T1000 (cell line): ENCODE results near the gene SRGAP3.
A peak's percentile ranks its signal among the peaks of the same experiment; 100 is the strongest.

ENCODE experiments used
- DNase-seq: peaks from one replicate; lab custom pipeline; 2025; ENCODE audit warnings: mixed read lengths; lab: John Stamatoyannopoulos, UW

SRGAP3 gene

DNA sequence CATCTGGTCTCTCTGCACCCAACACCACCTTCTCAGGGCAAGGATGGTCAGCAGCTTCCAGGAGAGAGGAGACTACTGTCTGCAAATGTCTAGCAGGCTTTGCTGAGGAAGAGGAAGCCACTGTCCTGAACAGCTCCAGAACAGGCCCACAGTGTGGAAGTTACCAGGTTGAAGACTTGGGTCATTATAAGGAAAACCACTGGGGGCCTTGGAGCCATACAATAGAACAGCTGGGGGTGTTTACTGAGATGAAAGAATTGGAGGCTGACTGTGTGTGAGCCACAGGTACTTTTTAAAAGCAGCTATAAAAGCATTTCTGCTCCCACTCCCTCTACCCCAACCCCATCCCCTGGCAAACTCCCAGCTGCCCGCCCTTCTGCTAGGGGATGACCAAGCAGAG lies 24.2 kb downstream of the SRGAP3 start:
- no peak for DNase-seq

DNA sequence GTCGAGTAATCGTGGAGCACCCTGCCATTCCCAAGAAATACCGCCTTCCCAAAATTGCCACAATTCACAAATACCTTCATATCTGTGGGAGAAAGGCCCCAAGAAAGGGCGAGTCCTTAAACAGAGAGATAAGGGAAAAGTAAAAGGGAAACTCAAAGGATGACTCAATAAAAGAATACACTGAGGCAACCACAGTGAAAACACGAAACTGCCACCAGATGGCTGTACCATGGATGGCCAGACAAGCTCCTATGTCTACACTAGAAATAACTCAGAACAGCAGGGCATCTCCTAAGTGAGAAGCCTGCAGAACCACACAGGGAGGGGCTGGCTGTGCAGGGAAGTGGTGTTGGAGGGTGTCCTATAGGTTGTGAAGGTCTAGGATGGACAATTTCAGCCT lies 25.0 kb downstream of the SRGAP3 start:
- DNase-seq = no peak

DNA sequence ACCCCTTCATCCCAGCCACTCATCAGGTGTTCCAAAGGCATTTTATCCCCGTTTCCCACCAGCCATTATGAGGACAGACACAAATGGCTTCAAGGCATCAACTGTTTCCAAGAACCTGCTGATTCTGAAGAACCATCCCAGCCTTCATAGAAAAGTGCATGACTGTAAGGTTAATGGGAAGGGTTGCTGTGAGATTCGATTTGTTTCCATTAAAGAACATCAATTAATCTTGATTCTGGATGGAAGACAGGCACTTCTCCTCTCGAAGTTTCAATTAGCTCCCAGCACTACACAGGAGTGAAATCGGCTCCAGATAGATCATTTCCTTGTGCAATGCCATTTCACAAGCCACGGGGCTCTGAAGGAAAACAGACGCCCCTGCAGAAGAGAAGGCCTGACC lies 25.8 kb downstream of the SRGAP3 start:
- DNase-seq = no peak

DNA sequence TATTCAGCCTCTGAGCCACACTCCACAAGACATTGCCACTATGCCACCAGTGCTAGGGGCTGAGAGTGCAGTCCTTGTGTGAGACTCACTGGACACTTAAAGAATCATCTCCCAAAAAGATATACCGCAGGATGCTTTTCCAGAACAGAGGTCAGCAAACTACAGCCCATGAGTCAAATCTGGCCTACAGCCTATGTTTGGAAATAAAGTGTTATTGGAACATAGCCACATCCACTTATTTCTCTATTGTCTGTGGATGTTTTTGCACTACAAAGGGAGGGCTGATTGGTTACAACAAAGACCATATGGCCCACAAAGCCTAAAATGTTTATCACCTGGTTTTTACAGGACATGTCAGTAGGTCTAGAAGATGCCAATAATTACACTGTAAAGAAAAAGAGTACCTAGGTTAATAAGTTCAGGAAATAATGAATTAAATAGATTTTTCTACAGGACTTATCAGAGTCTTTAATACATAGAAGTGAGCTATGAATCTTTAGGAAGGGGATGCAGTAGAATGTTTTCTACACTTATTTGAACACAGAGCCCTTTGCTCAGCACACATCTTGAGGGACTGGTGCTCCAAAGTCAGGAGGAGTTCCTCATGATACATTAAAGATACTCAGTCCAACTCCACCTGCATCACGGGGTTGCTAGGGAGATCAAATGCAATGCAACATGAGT lies 26.3 kb downstream of the SRGAP3 start:
- no peak for DNase-seq

DNA sequence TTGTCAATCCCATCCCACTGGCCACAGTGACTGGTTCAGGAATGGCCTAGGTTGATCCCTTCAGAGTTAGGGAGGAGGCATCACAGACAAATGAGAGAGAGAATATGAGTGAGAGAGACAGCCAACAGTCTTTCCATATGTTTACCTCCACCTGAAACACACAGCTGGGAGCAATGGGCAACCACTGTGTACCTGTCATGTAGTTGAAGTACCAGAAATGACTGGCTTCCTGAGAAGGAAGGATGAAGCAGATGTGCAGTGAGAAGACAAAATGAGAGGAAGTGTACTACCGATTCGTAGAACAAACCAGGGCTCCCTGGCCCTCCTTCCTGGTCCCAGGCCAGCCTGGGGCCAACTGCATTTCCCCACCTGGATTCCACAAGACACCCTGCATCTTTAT lies 27.4 kb downstream of the SRGAP3 start:
- no peak for DNase-seq

DNA sequence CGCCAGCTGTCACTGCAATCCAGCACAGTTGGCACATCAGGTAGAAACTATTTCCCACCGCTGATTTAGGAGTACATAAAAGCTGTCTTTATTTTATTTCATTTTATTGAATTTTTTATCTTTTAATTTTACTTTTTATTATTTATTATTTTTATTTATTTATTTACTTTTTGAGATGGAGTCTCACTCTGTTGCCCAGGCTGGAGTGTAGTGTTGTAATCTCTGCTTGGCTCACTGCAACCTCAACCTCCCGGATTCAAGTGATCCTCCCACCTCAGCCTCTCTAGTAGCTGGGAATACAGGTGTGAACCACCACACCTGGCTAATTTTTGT lies 31.0 kb downstream of the SRGAP3 start:
- no peak for DNase-seq

DNA sequence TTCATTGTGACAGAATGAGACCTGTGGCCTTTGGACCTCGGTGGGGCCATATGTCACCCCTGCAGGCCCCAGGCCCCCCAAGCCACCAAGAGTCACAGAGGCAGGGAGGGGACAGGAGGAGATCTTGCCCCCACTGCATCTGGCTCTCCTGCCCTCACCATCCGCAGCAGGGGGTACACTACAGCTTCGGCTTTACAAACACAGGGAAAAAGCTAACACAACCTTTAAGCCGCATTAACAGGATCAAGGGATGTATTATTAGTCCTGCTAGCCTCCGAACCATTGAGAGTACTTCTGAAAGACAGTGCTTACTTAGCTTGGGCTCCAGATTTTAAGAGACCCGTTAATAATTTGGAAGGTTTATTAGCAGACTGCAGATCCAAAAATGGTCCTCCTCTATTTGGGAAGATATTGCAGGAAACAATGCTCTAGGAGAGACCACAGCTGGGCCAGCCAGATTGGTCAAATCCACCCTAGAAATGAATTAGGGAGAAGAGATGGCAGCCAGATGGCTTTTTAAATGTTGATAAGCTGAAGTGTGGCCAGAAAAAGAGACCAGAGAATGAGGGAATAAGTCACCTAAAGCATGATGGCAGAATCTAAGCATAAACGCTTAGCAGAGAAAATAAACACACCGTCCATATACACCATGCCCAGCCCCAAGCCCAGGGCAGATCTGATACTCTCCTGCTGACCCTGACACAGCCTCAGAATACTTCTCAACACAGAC lies 31.5 kb downstream of the SRGAP3 start:
- no peak for DNase-seq

DNA sequence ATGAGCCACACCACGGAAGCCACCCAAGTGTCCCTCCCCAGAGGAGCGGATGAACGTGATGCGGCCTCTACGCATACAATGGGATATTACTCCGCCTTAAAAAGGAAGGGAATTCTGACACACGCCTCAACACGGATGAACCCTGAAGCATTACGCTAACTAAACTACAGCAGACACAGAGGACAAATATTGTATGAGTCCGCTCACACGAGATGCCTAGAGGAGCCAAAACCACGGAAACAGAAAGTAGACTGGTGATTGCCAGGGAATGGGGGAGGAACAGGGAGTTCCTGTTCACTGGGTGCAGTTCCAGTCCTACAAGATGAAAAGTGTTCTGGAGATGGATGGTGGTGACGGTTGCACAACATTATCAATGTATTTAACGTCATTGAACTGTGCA lies 32.7 kb downstream of the SRGAP3 start:
- DNase-seq = no peak

DNA sequence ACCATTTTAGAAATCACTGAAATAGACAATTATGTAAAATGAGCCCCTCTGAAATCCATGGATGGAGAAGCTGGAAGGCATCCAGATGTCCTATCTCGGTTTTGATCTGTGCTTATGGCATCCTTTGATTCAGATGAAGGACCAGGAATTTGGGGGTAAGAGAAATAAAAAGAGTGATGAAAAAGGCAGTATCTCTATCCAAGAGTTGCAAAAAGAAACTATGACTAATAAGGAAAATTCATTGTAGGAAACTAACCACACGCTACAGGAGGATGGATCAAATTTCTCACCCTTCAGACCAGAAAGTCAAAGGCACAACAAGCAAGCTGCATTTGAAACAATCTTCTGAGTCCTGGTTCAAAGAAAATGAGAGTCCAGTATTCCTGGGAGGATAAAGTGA lies 34.8 kb downstream of the SRGAP3 start:
- DNase-seq = no peak

DNA sequence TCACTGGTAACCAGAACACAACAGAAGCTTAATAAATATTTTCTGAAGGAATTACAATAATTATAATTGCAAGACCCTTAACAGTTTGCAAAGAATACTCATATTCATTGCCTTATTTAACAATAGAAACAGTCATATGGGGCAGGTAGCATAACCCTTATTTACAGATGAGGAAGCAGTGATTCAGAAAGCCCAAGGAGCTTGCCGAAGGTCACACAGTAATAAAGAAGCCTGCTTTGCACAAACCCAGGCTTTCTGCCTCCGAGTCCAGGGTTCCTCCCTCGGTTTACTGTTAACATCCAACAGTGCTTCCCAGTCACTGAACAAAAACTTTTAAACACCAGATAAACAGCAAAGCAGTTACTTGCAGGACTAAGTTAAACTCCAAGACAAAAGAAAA lies 35.3 kb downstream of the SRGAP3 start:
- DNase-seq = no peak

DNA sequence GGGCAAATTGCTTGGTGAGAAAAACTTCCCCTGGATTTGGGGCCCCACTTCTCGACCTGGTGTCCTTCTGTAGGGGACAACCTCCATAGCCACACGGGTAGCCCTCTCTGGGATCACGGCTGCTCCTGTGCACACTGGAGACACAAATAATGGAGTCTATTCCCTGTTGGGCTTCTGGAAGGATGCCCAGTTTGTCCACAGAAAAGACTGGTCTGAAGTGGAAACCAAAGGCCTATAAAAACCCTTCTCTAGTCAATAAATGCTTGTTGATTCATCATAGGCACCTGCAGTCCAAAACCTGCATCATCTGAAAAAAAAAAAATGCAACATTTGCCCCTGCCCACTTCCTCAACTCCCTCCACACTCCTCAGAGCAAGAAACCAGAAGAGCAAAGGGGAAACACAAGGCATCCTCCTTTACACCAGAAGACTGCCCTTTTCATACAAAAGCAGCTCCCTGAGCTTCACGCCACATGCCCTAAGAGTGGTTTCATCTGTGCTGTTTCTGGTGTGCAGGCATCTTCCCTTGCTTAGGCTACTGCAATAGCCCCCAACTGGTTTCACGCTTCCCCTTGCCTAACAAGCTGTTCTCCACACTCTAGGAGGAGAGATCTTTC lies 36.3 kb downstream of the SRGAP3 start:
- no peak for DNase-seq

DNA sequence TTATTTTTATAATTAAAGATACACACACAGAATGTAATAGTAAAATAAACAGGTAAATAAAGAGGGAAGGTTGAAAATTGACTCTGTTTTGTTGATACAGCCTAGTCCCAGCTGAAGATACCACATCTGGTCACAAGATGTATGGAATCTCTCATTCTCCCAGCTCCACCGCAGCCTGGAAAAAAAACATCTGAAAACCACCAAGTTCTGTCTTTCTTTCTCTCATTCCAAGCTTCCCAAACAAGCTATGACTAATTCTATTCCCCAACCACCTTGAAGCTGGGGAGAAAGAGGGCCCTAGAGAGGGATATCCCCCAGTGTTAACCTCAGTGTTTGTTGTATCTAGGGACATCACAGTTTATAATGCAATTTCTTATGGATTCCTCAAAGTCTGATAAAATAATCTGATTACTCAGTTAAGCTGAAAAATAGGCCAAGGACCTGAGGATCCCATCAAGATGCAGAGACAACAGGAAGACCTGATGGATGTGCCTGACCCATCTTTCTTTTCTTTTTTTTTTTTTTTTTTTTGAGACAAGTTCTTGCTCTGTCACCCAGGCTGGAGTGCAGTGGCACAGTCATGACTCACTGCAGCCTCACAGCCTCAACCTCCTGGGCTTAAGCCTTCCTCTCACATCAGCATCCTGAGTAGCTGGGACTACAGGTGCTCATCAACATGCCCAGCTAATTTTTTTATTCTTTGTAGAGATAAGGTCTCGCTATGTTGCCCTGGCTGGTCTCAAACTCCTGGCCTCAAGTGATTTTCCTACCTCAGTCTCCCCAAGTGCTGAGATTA lies 38.1 kb downstream of the SRGAP3 start:
- peak; percentile 38 for DNase-seq

DNA sequence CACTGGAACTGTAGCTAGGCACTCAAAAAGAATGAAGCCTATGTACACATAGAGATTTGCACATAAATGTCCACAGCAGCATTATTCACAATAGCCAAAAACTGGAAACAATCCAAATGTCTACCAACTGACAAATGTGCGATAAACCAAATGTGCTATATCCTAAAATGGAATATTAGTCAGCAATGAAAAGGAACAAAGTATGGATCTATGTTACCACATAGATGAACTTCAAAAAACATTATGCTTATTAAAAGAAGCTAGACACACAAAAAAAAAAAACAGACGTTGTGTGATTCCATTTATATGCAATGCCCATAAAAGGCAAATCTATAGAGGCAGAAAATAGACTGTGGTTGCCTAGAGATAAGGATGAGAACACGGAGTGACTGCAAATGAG lies 39.7 kb downstream of the SRGAP3 start:
- no peak for DNase-seq

DNA sequence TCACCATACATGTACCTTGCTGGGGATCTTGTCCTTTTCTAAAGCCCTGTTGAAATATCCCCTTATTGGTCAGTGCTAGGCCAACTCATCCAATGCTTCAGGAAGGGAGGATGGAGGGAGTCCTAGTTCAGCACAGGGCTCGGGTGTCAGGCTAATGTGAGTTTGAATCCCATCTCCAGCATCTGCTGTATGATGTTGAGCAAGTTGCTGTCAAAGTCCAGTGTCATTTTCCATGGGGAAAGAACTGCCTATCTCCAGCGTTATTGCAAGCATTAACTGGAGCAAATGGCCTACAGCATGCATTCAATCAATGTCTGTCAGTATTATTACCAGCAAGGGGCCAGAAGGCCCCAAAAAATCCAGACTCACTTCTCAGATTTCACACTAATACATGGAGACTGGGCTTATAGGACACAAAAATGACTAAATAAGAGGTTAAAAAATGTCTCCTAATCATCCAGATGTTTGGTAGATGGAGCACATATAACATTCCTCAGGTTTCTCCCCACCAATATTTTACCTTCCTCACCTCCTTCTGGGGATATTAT lies 40.8 kb downstream of the SRGAP3 start:
- no peak for DNase-seq

DNA sequence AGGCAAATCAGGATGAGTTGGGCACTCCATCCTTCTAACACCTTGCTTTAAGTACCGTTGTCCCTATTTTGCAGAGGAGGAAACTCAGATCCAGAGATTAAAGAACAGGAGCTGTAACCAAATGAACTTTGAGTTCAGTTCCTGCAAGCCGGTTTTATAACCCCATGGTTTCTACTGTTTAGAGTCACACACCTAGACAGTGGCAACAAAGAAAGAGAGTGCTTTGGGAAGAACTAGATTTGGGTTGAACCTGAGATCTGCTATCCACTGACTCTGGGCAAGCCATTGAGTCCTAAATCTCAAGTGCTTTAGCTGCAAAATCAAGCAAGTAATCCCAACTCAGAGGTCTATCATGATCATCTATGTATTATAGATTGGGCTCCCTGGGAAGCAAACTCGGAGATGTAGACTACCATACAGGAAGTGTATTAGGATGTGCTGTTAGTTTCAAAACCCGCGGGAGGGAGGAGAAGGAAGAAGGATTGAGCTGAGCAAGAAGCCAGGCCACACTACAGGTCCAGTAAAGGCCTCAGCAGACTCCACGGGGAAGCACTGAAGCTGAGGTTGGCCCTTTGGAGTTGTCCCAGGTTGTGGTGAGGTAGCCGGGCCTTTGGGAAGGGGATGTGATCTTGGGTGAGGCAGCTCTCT lies 42.2 kb downstream of the SRGAP3 start:
- no peak for DNase-seq

DNA sequence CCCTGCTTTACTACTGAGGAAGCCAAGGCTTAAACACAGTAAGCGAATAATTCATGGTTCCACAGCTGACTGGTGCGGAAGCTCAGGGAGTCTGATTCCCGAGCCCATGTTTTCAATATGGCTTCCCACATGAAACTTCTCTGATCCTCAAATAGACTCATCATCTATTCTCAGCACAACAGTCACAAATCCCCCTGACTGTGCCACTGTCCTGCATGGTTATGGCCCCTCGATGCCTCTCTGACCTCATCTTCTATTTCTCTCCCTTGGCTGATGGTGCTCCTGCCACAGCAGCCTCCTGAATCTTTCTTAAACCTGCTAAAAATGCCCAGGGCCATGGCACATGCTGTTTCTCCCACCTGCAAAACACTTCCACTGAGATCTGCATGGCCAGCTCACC lies 43.2 kb downstream of the SRGAP3 start:
- no peak for DNase-seq

DNA sequence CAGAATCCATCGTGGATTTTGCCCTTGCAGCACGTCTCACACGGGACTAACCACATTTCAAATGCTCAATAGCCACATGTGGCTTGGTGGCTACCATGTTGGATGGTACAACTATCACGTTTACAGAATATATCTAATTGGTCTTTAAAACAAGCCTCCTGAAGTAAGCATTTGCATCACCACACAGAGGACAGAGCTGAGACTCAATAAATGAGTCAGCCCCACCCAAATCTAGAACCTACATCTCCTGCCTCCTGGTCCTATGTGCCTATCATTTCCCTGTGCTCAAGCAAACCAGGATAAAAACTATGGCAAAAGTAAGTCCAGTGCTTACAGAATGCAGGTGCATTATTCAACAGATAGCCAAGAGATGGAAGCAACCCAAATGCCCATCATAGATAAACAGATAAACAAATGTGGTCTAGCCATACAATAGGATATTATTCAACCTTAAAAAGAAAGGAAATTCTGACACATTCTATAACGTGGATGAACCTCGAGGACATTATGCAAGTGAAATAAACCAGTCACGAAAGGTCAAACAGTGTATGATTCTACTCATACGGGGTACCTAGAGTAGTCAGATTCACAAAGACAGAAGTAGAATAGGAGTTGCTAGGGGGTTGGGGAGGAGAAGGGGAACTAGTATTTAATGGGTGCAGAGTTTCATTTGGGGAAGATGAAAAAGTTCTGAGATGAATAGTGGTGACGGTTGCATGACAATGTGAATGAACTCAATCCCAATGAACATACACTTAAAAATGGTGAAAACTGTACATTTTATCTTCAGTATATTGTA lies 43.9 kb downstream of the SRGAP3 start:
- no peak for DNase-seq

DNA sequence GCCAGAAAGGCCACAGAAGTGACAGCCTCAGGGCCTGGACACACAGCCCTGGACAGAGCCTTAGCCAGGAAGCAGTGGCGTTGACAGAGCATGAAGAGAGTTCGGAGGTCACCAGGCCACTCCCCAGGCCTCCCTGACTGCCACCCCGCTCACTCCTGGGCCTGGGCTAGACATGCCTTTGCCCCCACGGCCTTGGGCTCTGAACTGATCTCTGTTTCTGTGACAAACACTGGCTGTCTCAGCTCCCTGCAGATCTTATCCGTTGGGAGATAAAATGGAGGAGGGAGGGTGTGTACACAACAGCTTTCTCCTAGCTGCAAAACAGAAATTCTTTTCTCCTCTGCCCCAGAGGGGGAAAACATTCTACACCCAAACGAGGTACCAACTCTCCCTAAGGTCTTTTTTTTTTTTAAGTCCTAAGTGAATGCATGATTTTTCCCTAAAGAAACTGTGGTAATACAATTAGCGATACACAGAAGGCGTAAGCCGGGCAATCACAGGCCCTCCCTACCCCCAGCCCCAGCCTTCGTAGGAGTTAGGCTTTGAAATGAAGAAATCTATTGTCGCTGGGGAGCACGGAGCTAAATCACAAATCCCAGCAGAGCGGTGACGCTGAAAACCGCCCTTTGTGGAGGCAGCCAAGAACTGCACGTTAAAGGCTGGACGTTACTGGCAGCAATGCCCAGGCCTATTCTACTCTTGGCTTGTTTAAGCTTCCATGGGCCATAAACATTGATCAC lies 45.0 kb downstream of the SRGAP3 start:
- no peak for DNase-seq

DNA sequence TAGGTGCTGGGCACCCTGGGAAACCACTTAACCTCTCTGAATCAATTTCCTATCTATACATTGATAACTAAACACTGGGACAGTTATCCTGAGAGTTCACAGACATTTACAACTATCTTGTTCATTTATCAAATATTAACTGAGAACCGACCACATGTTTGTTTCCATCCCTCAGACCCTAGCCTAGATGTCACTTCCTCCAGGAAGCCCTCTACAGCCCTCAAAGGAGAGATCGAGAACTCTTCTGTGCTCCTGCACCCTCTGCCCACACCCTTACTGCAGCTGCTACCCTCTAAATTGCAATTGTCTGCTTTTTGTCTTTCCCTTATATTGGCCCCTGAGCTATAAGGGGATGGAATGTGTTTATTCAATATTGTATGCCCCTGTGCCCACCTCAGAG lies 46.1 kb downstream of the SRGAP3 start:
- DNase-seq = no peak

DNA sequence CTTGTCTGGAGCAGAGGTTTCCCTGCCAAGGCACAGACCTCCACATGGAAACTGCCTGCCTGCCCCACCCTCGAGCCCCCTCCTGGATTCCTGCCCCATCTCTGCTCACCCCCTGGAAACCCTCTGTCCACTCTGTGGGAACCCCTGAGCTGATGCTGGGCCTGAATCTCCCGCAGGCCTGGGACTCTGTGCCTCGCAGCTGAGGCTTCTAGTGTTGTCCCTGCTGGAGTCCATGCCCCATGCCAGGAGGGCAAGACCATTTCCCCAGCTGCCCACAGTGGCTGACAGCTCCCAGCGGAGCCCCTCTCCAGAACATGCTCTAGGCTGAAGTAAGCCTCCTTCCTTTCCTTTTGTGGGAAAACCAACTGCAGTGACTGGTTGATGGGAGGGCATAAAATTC lies 46.9 kb downstream of the SRGAP3 start:
- DNase-seq = no peak
